CD4-positive, alpha-beta T cell treated with Interleukin-17A for 1 hour (primary cell): ENCODE data around the gene RXRB.
"Not testable (repeated sequence)": the region's sequence is repeated elsewhere in the genome, so short reads cannot be mapped to it uniquely, and the experiment has no call there.

Experiments
- DNase-seq: peaks from one replicate; pipeline ENCODE4 v3.0.0-alpha.2; 2020

Gene RXRB

GRCh38 chr6:33200219-33201146, at the start of gene RXRB, which contains the start of gene SLC39A7:
RXRB (minus strand) TSS chr6:33200665; CDS start chr6:33200476, 189 bp downstream.
SLC39A7 (plus strand) TSS chr6:33200867; CDS start chr6:33201246, 379 bp downstream.
- DNase-seq: peak; percentile 99

- DNase-seq: no peak
These were observed 49.5 kb upstream of the RXRB start for GRCh38 chr6:33249732-33250630.

- DNase-seq: peak; percentile 99
These were observed 48.7 kb upstream of the RXRB start for GRCh38 chr6:33248932-33249731.

GRCh38 chr6:33248643-33248931, 48.1 kb upstream of the RXRB start:
- no peak for DNase-seq

- peak; percentile 91 for DNase-seq
These were observed 47.6 kb upstream of the RXRB start for GRCh38 chr6:33247977-33248642.

- no peak for DNase-seq
These were observed 43.0 kb upstream of the RXRB start for GRCh38 chr6:33243476-33243875.

GRCh38 chr6:33241968-33242367, 41.5 kb upstream of the RXRB start:
- no peak for DNase-seq

GRCh38 chr6:33237741-33238140, 37.3 kb upstream of the RXRB start:
- DNase-seq: no peak

- DNase-seq: no peak
These were observed 36.4 kb upstream of the RXRB start for GRCh38 chr6:33236852-33237251.

- no peak for DNase-seq
These were observed 35.9 kb upstream of the RXRB start for GRCh38 chr6:33236328-33236727.

GRCh38 chr6:33235221-33235634, 34.8 kb upstream of the RXRB start:
- DNase-seq: no peak

GRCh38 chr6:33226503-33227120, 26.1 kb upstream of the RXRB start:
- not testable (repeated sequence) for DNase-seq

- DNase-seq: no peak
These were observed 17.2 kb upstream of the RXRB start for GRCh38 chr6:33217681-33218080.

GRCh38 chr6:33217246-33217645, 16.8 kb upstream of the RXRB start:
- DNase-seq: no peak

- DNase-seq: no peak
These were observed 15.7 kb upstream of the RXRB start for GRCh38 chr6:33216117-33216649.

- DNase-seq: no peak
These were observed 15.0 kb upstream of the RXRB start for GRCh38 chr6:33215271-33216116.

GRCh38 chr6:33213989-33214335, 13.5 kb upstream of the RXRB start:
- no peak for DNase-seq

- DNase-seq: peak; percentile 30
These were observed 12.9 kb upstream of the RXRB start for GRCh38 chr6:33213166-33213988.

- no peak for DNase-seq
These were observed 12.3 kb upstream of the RXRB start for GRCh38 chr6:33212857-33213165.
